EL (cell line): Measurements from ENCODE around the gene MAP2K5.
A peak's percentile ranks its signal among the peaks of the same experiment; 100 is the strongest.

Experiments used
- DNase-seq: peaks from one replicate; pipeline ENCODE4 v3.0.0-alpha.2; 2016

Gene MAP2K5

GRCh38 chr15:67560320-67560719 lies 17.8 kb downstream of the MAP2K5 start:
- DNase-seq: no peak

GRCh38 chr15:67563092-67563491 lies 20.6 kb downstream of the MAP2K5 start:
- DNase-seq: no peak

- DNase-seq: no peak
Measured at GRCh38 chr15:67564021-67564967, 21.8 kb downstream of the MAP2K5 start.

GRCh38 chr15:67564968-67565345 lies 22.5 kb downstream of the MAP2K5 start:
- DNase-seq: peak; percentile 10

GRCh38 chr15:67569668-67570067 lies 27.2 kb downstream of the MAP2K5 start:
- no peak for DNase-seq

- no peak for DNase-seq
Measured at GRCh38 chr15:67570875-67571647, 28.6 kb downstream of the MAP2K5 start.

- DNase-seq: no peak
Measured at GRCh38 chr15:67571648-67572415, 29.3 kb downstream of the MAP2K5 start.

- no peak for DNase-seq
Measured at GRCh38 chr15:67573194-67573593, 30.7 kb downstream of the MAP2K5 start.

GRCh38 chr15:67575039-67575502 lies 32.6 kb downstream of the MAP2K5 start:
- peak; percentile 5 for DNase-seq

GRCh38 chr15:67578020-67578600 lies 35.6 kb downstream of the MAP2K5 start:
- DNase-seq: no peak

- DNase-seq: no peak
Measured at GRCh38 chr15:67579164-67579563, 36.7 kb downstream of the MAP2K5 start.

- no peak for DNase-seq
Measured at GRCh38 chr15:67579967-67580366, 37.5 kb downstream of the MAP2K5 start.

GRCh38 chr15:67584157-67584556 lies 41.7 kb downstream of the MAP2K5 start:
- DNase-seq: no peak

GRCh38 chr15:67585681-67586080 lies 43.2 kb downstream of the MAP2K5 start:
- no peak for DNase-seq

GRCh38 chr15:67587331-67587730 lies 44.8 kb downstream of the MAP2K5 start:
- no peak for DNase-seq

- DNase-seq: no peak
Measured at GRCh38 chr15:67587754-67588153, 45.3 kb downstream of the MAP2K5 start.

- no peak for DNase-seq
Measured at GRCh38 chr15:67590191-67590590, 47.7 kb downstream of the MAP2K5 start.

GRCh38 chr15:67592245-67592644 lies 49.7 kb downstream of the MAP2K5 start:
- DNase-seq: no peak

- DNase-seq: no peak
Measured at GRCh38 chr15:67593562-67593961, 51.1 kb downstream of the MAP2K5 start.

- no peak for DNase-seq
Measured at GRCh38 chr15:67594770-67595169, 52.3 kb downstream of the MAP2K5 start.

GRCh38 chr15:67595572-67595971 lies 53.1 kb downstream of the MAP2K5 start:
- DNase-seq: no peak

GRCh38 chr15:67601073-67601472 lies 58.6 kb downstream of the MAP2K5 start:
- peak; percentile 67 for DNase-seq

GRCh38 chr15:67603063-67603462 lies 60.6 kb downstream of the MAP2K5 start:
- DNase-seq: no peak
